K562 (cell line): ENCODE data around the gene NRROS. TPM values are rescaled to one million over a fixed set of nuclear protein-coding genes. Genes with fewer than 3 reads are reported as not detected.
A peak's percentile ranks its signal among the peaks of the same experiment; 100 is the strongest.

Source experiments
- ATAC-seq: fragments of 200-7000 bp; cut with Tn5 transposase; 3 replicates; pipeline ENCODE4 v1.9.1; 2020; ENCODE audit warnings: moderate library complexity
- BruUV-seq: library from RNA; stranded (reverse); fragments of 400-500 nt; replicated peaks from 2 replicates; lab custom pipeline; 2021; lab: Mats Ljungman, UMichigan
- CTCF ChIA-PET: fragments of 300-600 bp; formaldehyde crosslinking; extraction: SDS; loops from one replicate; lab custom pipeline; 2021; ENCODE audit warnings: low intra/inter-chr PET ratio; lab: Yijun Ruan, JAX
- POLR2A ChIA-PET: fragments of 300-600, 350-650 bp; sonication (Branson Sonifier 250); formaldehyde crosslinking; extraction: SDS; loops from one replicate; lab custom pipeline; 2021; ENCODE audit warnings: antibody characterized with exemption, inconsistent platforms; lab: Yijun Ruan, JAX
- DNase-seq, 4 experiments: peaks; one replicate each; pipeline versions ENCODE4 v3.0.0 to v3.0.0-alpha.2; 2011 to 2018; ENCODE audit warnings: low spot score in 3 of 4, mixed read lengths in 3 of 4; ENCODE audit errors: extremely low read depth in 1 of 4
- FAIRE-seq: peaks from 2 replicates; lab custom pipeline; 2011; peaks lifted over from hg19 to GRCh38; lab: Jason Lieb, UNC
- H2AFZ ChIP-seq: 2 replicates; pipeline ENCODE4 v1.6.0; 2011; ENCODE audit warnings: low read depth, low read length, control low read depth, inconsistent platforms
- H3K27ac ChIP-seq: fragments of 200-600 bp; 3 replicates; pipeline ENCODE4 v1.8.0; 2011; ENCODE audit warnings: low read depth, mild to moderate bottlenecking, control low read depth, inconsistent platforms, low read length, moderate library complexity, mixed read lengths; ENCODE audit errors: extremely low read depth
- H3K27me3 ChIP-seq, 2 experiments: fragments of 300-600 bp in 1 of 2; 2 replicates in 1 of 2; 3 replicates in 1 of 2; pipeline versions ENCODE4 v1.6.0 to v1.8.0; 2011; ENCODE audit warnings: inconsistent platforms in 2 of 2, low read length in 2 of 2, mild to moderate bottlenecking in 1 of 2, mixed read lengths in 1 of 2, moderate library complexity in 1 of 2; ENCODE audit not compliant: control insufficient read depth in 2 of 2, insufficient read depth in 2 of 2
- H3K36me3 ChIP-seq: fragments of 300-600 bp; 3 replicates; pipeline ENCODE4 v1.8.0; 2011; ENCODE audit warnings: mild to moderate bottlenecking, low read length, inconsistent platforms; ENCODE audit not compliant: control insufficient read depth, insufficient read depth
- H3K4me1 ChIP-seq, 2 experiments: fragments of 200-600 bp in 1 of 2; replicated peaks in 1 of 2; 2 replicates in 1 of 2; 3 replicates in 1 of 2; pipeline versions ENCODE4 v1.5.1 to v1.8.0; 2011; ENCODE audit warnings: inconsistent platforms in 2 of 2, low read length in 2 of 2, mild to moderate bottlenecking in 1 of 2, mixed read lengths in 1 of 2, moderate library complexity in 1 of 2; ENCODE audit not compliant: control insufficient read depth in 2 of 2, insufficient read depth in 2 of 2
- H3K4me2 ChIP-seq: 2 replicates; pipeline ENCODE4 v1.6.1; 2011; ENCODE audit warnings: low read length, control low read depth, inconsistent platforms, mixed read lengths; ENCODE audit not compliant: insufficient read depth
- H3K4me3 ChIP-seq: fragments of 200-600 bp; sonication (generic), shearing (Covaris generic); 2 replicates; pipeline ENCODE4 v1.5.1; 2016; ENCODE audit warnings: control low read depth, inconsistent platforms
- H3K79me2 ChIP-seq: fragments of 200-600 bp; 3 replicates; pipeline ENCODE4 v1.8.0; 2011; ENCODE audit warnings: low read length, inconsistent platforms; ENCODE audit not compliant: control insufficient read depth, insufficient read depth
- H3K9ac ChIP-seq, 2 experiments: 2 replicates each; pipeline versions ENCODE4 v1.6.0 to v1.6.1; 2011; ENCODE audit warnings: low read depth in 2 of 2, low read length in 2 of 2, control low read depth in 1 of 2, inconsistent platforms in 1 of 2, mild to moderate bottlenecking in 1 of 2, mixed read lengths in 1 of 2; ENCODE audit not compliant: insufficient read depth in 1 of 2
- H3K9me1 ChIP-seq: one replicate; pipeline ENCODE4 v1.6.0; 2011; ENCODE audit warnings: inconsistent platforms, mild to moderate bottlenecking, low read length, moderate library complexity; ENCODE audit not compliant: control insufficient read depth, insufficient read depth
- H3K9me3 ChIP-seq: replicated peaks from 2 replicates; pipeline ENCODE4 v1.5.1; 2011; ENCODE audit warnings: low read depth, low read length, inconsistent platforms; ENCODE audit not compliant: control insufficient read depth, insufficient read depth
- H4K20me1 ChIP-seq: replicated peaks from 2 replicates; pipeline ENCODE4 v1.6.1; 2011; ENCODE audit warnings: low read length, inconsistent platforms, mixed read lengths; ENCODE audit not compliant: control insufficient read depth, insufficient read depth
- ARID1B ChIP-seq: fragments of 450-650 bp; IDR thresholded peaks from 2 replicates; pipeline ENCODE4 v1.6.1; 2016; ENCODE audit warnings: antibody characterized with exemption, mild to moderate bottlenecking, inconsistent platforms
- CHD4 ChIP-seq: fragments of 200-600 bp; sonication (generic); IDR thresholded peaks from 3 replicates; pipeline ENCODE4 v1.6.1; 2012; ENCODE audit warnings: low read depth, mild to moderate bottlenecking, mixed read lengths, low read length, inconsistent platforms; ENCODE audit not compliant: insufficient read depth, insufficient replicate concordance, poor library complexity, severe bottlenecking
- CREB1 ChIP-seq, 2 experiments: sonication (generic) in 1 of 2; formaldehyde crosslinking in 1 of 2; IDR thresholded peaks; 2 replicates each; pipeline versions ENCODE4 v1.6.1 to v1.8.0; 2012 to 2022; ENCODE audit warnings: inconsistent platforms in 1 of 2, mild to moderate bottlenecking in 1 of 2, missing genetic modification reagents in 1 of 2, moderate library complexity in 1 of 2
- NR2C2 ChIP-seq, 2 experiments: fragments of 200-800 bp in 1 of 2; sonication (Bioruptor generic) in 1 of 2; sonication (generic) in 1 of 2; formaldehyde crosslinking in 1 of 2; IDR thresholded peaks; 2 replicates each; pipeline versions ENCODE4 v1.6.1 to v1.8.0; 2016 to 2022; ENCODE audit warnings: mild to moderate bottlenecking in 1 of 2, missing compliant biosample characterization in 1 of 2, missing genetic modification characterization in 1 of 2, missing genetic modification reagents in 1 of 2
- PHTF2 ChIP-seq: fragments of 250-450 bp; sonication (Bioruptor Pico); IDR thresholded peaks from 2 replicates; pipeline ENCODE4 v1.5.0; 2021; ENCODE audit warnings: mild to moderate bottlenecking
- ZNF512 ChIP-seq: IDR thresholded peaks from 2 replicates; pipeline ENCODE4 v1.6.1; 2016; ENCODE audit warnings: missing genetic modification characterization, missing compliant biosample characterization
- ZNF551 ChIP-seq: fragments of 250-450 bp; sonication (Bioruptor Pico); IDR thresholded peaks from 2 replicates; pipeline ENCODE4 v1.5.0; 2021; ENCODE audit warnings: mild to moderate bottlenecking, moderate library complexity
- ZNF717 ChIP-seq: fragments of 250-450 bp; sonication (Bioruptor Pico); IDR thresholded peaks from 2 replicates; pipeline ENCODE4 v1.5.0; 2021
- ZNF764 ChIP-seq: fragments of 250-450 bp; sonication (Bioruptor Pico); IDR thresholded peaks from 2 replicates; pipeline ENCODE4 v1.4.0; 2020; ENCODE audit warnings: low read depth, mild to moderate bottlenecking, moderate library complexity
- ZNF766 ChIP-seq: fragments of 200-800 bp; sonication (Bioruptor generic); conservative IDR thresholded peaks from 2 replicates; pipeline ENCODE4 v1.6.1; 2016; ENCODE audit warnings: missing genetic modification characterization, missing compliant biosample characterization
- ZNF780A ChIP-seq: fragments of 250-450 bp; sonication (Bioruptor Pico); IDR thresholded peaks from 2 replicates; pipeline ENCODE4 v1.5.0; 2021; ENCODE audit warnings: mild to moderate bottlenecking
- WGBS: fragments of 100-300 bp; shearing (Covaris generic); methylation state at CpG from one replicate; pipeline ENCODE4 v1.1.6; 2016; ENCODE audit warnings: low coverage, mixed read lengths; ENCODE audit not compliant: insufficient coverage; ENCODE audit errors: missing lambda C conversion rate; 5-methylcytosine and 5-hydroxymethylcytosine counted together
- in situ Hi-C: fragments of 300-500 bp; cut with MboI; formaldehyde crosslinking; loops from 4 replicates; pipeline ENCODE4 v1.15.0; 2018; ENCODE audit warnings: inconsistent platforms, mixed read lengths
- intact Hi-C: fragments of 100-400 bp; cut with micrococcal nuclease; formaldehyde crosslinking; loops from 2 replicates; pipeline ENCODE4 v1.14.2; 2022
- polyA plus RNA-seq, 8 experiments: library from polyadenylated mRNA; depleted of rRNA in 4 of 8; stranded (reverse) in 5 of 8; unstranded in 3 of 8; fragments of >200 nt; fragmentation: Nextera tagmentation in 2 of 8; fragmentation: Illumina TruSeq in 1 of 8; extraction: Ambion mirVana in 2 of 8; extraction: Trizol in 1 of 8; gene quantifications; 2 replicates each; pipeline versions ENCODE4 v1.2.1 to v1.2.3, GENCODE V29; 2011 to 2014; ENCODE audit warnings: inconsistent platforms in 1 of 8, missing spikeins in 1 of 8
- total RNA-seq, 7 experiments: library from RNA; depleted of rRNA in 6 of 7; stranded (reverse); fragments of >200 nt in 6 of 7; fragmentation: Illumina TruSeq in 2 of 7; extraction: Trizol in 2 of 7; gene quantifications; 2 replicates each; pipeline versions ENCODE4 v1.2.1 to v1.2.3, GENCODE V29; 2011 to 2021; ENCODE audit warnings: low replicate concordance in 1 of 7
- TF ChIP-seq, protein P1 (sequence below): fragments of 450-650 bp; IDR thresholded peaks from 2 replicates; pipeline ENCODE4 v1.6.1; 2017; ENCODE audit warnings: antibody characterized with exemption, mild to moderate bottlenecking

NRROS gene
- total and polyA plus RNA-seq, 9 of the 15 experiments (the other 6 are each of a cell fraction or from before 2014, with no cell fraction given): 0.34 to 13.8 (median 3.8) TPM

- TF ChIP-seq ZNF780A (CRISPR knock-in tag): no peak
- no peak for TF ChIP-seq ZNF551 (CRISPR knock-in tag)
- TF ChIP-seq CHD4: no peak
- TF ChIP-seq ZNF764 (CRISPR knock-in tag): no peak
- TF ChIP-seq, all 486 proteins: peak for 34
These were observed 30.1 kb upstream of the NRROS start (continued) for GRCh38 chr3:196609343-196609775.

GRCh38 chr3:196609805-196610515 is 29.5 kb upstream of the NRROS start:
- FAIRE-seq (no peak), DNase-seq (peak in 1 of 4 experiments; percentile 37), ATAC-seq (peak; percentile 11; the same call in 1 of the 3 replicates)
- no peaks in the 10 kb centered on the region for H3K36me3 ChIP-seq
- no peaks in the 10 kb centered on the region for H3K9me1 ChIP-seq
- no peak overlapping the region; the same call in 2 of the 3 replicates for H3K27ac ChIP-seq
- intact Hi-C loops (loop anchor here (1.0 to 5.0 kb wide), 8 partner anchors 22 to 577 kb away; partner anchors contain the start of gene NCBP2), in situ Hi-C loops (loop anchor here (5.0 to 10.0 kb wide), 2 partner anchors 72 to 365 kb away; no protein-coding TSS in a partner anchor)
- BruUV-seq: no TSS peak
- no peaks in the 10 kb centered on the region for H3K27me3 ChIP-seq
- 34% methylated on average over 5 of the region's 6 CpGs for WGBS
- CTCF ChIA-PET: interaction anchor here (1.1 to 4.2 kb wide), 3 partner anchors 75 to 844 kb away, joined by 4 to 48 read pairs (median 9); partner anchors contain the start of gene PIGZ
- H3K9ac ChIP-seq: no peak overlapping the region
- H2AFZ ChIP-seq: peak overlapping the region; percentile 67
- H3K4me1 ChIP-seq: peaks cover 11 to 20% of the 10 kb centered on the region in 2 experiments
- H3K9me3 ChIP-seq: no peaks in the 10 kb centered on the region
- no peaks in the 10 kb centered on the region for H4K20me1 ChIP-seq
- H3K4me2 ChIP-seq: no peak overlapping the region
- no peaks in the 10 kb centered on the region for H3K79me2 ChIP-seq
- POLR2A ChIA-PET: interaction anchor here (0.7 to 1.1 kb wide), 5 partner anchors 8 to 81 kb away, joined by 3 to 4 read pairs (median 3); no protein-coding TSS in a partner anchor
- H3K4me3 ChIP-seq: no peak overlapping the region
- 0 out of 2 replicates have a peak, but pooled peaks have one; percentile 24 for TF ChIP-seq PHTF2 (CRISPR knock-in tag)
- TF ChIP-seq NR2C2 (CRISPR knock-in tag; IDR thresholded peaks at IDR 0.05): no peak
- peak; percentile 49 for TF ChIP-seq NR2C2 (tag; IDR thresholded peaks at IDR 0.05)
- TF ChIP-seq ZNF717 (CRISPR knock-in tag): no peak
- no peak for TF ChIP-seq CREB1 (IDR thresholded peaks at IDR 0.05)
- TF ChIP-seq CREB1 (CRISPR knock-in tag; IDR thresholded peaks at IDR 0.05): no peak
- TF ChIP-seq ARID1B: 0 out of 2 replicates have a peak, but pooled peaks have one; percentile 2
- TF ChIP-seq ZNF766 (CRISPR knock-in tag): no peak
- 0 out of 2 replicates have a peak, but pooled peaks have one; percentile 11 for TF ChIP-seq ZNF512 (tag)
- TF ChIP-seq, protein P1, sequence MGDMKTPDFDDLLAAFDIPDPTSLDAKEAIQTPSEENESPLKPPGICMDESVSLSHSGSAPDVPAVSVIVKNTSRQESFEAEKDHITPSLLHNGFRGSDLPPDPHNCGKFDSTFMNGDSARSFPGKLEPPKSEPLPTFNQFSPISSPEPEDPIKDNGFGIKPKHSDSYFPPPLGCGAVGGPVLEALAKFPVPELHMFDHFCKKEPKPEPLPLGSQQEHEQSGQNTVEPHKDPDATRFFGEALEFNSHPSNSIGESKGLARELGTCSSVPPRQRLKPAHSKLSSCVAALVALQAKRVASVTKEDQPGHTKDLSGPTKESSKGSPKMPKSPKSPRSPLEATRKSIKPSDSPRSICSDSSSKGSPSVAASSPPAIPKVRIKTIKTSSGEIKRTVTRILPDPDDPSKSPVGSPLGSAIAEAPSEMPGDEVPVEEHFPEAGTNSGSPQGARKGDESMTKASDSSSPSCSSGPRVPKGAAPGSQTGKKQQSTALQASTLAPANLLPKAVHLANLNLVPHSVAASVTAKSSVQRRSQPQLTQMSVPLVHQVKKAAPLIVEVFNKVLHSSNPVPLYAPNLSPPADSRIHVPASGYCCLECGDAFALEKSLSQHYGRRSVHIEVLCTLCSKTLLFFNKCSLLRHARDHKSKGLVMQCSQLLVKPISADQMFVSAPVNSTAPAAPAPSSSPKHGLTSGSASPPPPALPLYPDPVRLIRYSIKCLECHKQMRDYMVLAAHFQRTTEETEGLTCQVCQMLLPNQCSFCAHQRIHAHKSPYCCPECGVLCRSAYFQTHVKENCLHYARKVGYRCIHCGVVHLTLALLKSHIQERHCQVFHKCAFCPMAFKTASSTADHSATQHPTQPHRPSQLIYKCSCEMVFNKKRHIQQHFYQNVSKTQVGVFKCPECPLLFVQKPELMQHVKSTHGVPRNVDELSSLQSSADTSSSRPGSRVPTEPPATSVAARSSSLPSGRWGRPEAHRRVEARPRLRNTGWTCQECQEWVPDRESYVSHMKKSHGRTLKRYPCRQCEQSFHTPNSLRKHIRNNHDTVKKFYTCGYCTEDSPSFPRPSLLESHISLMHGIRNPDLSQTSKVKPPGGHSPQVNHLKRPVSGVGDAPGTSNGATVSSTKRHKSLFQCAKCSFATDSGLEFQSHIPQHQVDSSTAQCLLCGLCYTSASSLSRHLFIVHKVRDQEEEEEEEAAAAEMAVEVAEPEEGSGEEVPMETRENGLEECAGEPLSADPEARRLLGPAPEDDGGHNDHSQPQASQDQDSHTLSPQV: 0 out of 2 replicates have a peak, but pooled peaks have one; percentile 1
